Measurements from ENCODE around the gene GTF2H1.

- TF ChIP-seq CTCF (IDR thresholded peaks at IDR 0.05) (no peak), EZH2phosphoT487 (IDR thresholded peaks at IDR 0.05) (no peak), EZH2 (IDR thresholded peaks at IDR 0.05) (no peak)
These were observed 52.6 kb downstream of the GTF2H1 start for GRCh38 chr11:18374956-18375355.

Data from neural progenitor cell (in vitro differentiated cells).